Omental fat pad (tissue), 4 donors: Measurements from ENCODE around the gene COL26A1. TPM values are rescaled to one million over a fixed set of nuclear protein-coding genes. Genes with fewer than 3 reads are reported as not detected.
"Not testable (repeated sequence)": the region's sequence is repeated elsewhere in the genome, so short reads cannot be mapped to it uniquely, and the experiment has no call there.

Source experiments
- ATAC-seq: fragments of 150-250 bp; one replicate; pipeline ENCODE4 v1.9.1; 2016; ENCODE audit warnings: mild to moderate bottlenecking, moderate library complexity; ENCODE audit not compliant: low FRiP score
- DNase-seq: peaks from one replicate; pipeline ENCODE4 v3.0.0-alpha.2; 2019; ENCODE audit warnings: low spot score
- total RNA-seq, 4 donors: library from RNA; depleted of rRNA; stranded (reverse); fragments of >200 nt; gene quantifications; one replicate each; pipeline ENCODE4 v1.1.0, GENCODE V29; 2016
- TF ChIP-seq, protein P1 (sequence below), 3 donors: fragments of 450-650 bp; IDR thresholded peaks; one replicate each; pipeline ENCODE4 v1.5.1; 2016 to 2017; ENCODE audit warnings: antibody characterized with exemption in 3 of 3, mild to moderate bottlenecking in 3 of 3, moderate library complexity in 2 of 3

COL26A1 gene
- total RNA-seq, 4 donors from 2014 or later: 0.37 TPM; not detected in 3

DNA sequence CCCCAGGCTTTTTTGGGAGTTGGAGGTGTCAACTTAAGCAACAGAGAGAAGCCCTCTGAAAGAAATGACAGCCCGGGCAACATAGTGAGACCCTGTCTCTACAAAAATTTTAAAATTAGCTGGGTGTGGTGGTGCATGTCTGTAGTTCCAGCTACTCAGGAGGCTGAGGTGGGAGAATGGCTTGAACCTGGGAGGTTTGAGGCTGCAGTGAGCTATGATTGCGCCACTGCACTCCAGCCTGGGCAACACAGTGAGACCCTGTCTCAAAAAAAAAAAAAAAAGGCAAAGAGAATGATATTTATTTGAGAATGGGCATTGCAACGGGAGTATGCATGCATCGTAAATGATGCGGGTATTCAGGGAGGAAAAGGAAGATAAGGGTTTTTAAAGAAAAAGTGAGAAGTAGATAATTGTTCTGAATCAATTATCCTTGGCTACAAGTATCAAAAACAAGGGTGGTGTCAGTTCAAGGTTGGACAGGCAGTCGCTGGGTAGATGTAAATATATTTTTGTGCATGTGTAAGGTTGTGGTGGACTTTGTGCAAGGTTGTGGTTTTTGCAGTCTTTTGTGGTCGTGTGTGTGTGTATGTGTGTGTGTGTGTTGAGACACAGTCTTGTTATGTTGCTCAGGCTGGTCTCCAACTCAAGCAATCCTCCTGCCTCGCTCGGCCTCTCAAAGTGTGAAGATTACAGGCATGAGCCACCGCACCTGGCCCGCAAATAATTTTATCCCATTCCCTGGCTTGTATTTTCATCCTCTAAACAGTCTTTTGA lies 65.6 kb downstream of the COL26A1 start:
- TF ChIP-seq, protein P1, sequence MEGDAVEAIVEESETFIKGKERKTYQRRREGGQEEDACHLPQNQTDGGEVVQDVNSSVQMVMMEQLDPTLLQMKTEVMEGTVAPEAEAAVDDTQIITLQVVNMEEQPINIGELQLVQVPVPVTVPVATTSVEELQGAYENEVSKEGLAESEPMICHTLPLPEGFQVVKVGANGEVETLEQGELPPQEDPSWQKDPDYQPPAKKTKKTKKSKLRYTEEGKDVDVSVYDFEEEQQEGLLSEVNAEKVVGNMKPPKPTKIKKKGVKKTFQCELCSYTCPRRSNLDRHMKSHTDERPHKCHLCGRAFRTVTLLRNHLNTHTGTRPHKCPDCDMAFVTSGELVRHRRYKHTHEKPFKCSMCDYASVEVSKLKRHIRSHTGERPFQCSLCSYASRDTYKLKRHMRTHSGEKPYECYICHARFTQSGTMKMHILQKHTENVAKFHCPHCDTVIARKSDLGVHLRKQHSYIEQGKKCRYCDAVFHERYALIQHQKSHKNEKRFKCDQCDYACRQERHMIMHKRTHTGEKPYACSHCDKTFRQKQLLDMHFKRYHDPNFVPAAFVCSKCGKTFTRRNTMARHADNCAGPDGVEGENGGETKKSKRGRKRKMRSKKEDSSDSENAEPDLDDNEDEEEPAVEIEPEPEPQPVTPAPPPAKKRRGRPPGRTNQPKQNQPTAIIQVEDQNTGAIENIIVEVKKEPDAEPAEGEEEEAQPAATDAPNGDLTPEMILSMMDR (IDR thresholded peaks at IDR 0.05): no peak
- DNase-seq (no peak), ATAC-seq (no peak)

DNA sequence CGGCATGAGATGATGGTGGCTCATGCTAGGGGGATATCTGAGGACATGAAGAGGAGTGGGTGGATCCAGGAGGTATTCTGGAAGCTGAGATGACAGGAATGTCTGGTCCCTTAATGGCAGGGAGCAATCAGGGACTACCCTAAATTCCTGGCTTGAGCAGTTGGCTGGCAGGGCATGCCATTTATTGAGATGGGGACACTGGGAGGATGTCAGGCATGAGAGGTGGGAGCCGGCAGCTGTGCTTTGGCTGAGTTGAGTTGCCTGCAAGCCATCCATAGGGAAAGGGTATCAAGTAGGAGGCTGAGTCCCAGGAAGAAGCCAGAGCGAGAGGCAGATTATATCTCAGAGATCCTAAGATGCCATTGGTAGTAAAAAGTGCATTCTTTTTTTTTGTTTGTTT lies 69.6 kb downstream of the COL26A1 start:
- DNase-seq (no peak), ATAC-seq (no peak)
- TF ChIP-seq, protein P1 (IDR thresholded peaks at IDR 0.05): no peak

DNA sequence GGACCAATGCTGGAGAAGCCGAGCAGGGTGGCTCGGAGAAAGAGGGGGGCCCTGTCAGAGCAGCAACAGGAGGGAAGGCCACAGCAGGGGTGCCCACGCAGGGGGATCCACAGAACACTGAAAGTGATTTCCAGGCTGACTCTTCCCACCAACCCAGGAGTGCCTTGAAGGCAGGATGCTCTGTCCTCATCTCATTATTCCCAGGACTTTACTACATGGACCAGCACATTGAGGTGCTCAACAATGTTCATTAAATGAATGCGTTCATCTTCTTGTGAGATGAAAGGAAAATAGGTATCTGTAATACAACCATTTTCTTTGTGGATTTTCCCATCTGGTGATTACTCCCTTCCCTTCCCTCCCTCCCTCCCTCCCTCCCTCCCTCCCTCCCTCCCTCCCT lies 71.0 kb downstream of the COL26A1 start:
- ATAC-seq (no peak), DNase-seq (no peak)
- TF ChIP-seq, protein P1 (IDR thresholded peaks at IDR 0.05): no peak

DNA sequence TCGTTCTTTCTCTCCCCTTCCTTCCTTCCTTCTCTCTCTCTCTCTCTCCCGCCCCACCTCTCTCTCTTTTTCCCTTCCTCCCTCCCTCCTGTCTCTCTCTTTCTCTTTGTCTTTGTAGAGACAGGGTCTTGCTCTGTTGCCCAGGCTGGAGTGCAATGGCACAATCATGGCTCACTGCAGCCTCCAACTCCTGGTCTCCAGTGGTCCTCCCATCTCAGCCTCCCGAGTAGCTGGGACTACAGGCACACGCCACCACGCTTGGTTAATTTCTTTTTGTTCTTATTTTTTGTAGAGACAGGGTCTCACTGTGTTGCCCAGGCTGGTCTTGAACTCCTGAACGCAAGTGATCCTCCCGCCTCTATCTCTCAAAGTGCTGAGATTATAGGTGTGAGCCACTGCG lies 71.5 kb downstream of the COL26A1 start:
- not testable (repeated sequence) for DNase-seq, ATAC-seq

DNA sequence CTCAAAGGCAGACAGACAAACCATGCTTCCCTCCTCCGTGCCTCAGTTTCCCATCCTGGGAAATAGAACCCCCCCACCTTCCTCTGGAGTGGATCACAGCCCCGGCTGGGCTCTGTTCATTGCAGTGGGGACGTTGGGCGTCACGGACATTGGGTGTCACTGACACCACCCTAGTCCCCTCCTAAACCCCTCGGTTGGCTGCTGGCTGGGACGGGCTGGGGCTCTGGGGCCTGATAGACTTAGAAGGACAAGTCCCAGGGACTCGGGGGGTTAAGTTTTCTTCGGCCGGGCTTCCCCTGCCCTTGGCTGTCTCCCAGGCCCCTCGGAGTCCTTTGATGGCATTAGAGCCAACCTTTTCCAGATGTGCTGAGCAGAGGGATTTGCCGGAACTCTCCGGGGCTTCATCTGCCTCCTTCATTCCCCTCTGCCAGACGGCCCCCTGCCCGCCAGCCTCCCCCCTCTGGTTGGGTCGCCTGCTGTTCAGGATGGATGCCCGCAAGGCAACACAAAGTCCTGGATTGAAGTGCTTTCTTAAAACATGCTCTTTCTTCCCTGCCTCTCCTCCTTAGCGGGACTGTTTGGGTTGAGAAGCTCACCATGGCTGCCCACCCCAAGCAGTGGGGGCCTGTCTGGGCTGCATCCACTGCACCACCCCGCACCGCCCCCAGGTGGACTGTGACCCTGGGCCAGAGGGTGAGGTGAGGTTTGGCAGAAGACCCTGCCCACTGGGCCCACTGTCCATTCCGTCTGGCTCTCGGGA lies 73.0 kb downstream of the COL26A1 start:
- no peak for ATAC-seq
- no peak for DNase-seq
- TF ChIP-seq, protein P1 (IDR thresholded peaks at IDR 0.05): no peak

DNA sequence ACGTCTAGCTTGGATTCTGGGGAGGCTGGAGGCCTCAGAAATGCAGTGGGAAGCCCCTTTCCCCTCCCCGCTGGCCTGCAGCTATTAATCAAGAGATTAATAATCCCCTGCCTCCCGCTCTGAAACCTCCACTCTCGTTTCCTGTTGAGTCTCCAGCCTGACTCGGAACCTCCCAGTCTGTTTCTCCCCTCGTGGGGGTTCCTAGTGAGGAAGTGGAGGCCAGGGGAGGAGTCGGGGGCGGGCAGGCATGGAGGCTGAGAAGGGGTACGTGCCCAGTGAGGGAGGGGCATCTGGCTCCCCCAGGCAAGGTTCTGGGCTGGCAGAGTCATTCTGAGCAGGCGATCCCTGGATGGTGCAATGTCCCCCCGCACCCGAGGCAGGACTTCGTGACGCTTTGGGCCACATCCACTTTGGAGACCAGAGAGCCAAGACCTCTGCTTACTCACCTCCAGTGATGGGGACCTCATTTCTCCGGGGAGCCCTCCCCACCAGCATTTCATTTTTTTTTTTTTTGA lies 73.6 kb downstream of the COL26A1 start:
- no peak for ATAC-seq
- TF ChIP-seq, protein P1 (IDR thresholded peaks at IDR 0.05): no peak

DNA sequence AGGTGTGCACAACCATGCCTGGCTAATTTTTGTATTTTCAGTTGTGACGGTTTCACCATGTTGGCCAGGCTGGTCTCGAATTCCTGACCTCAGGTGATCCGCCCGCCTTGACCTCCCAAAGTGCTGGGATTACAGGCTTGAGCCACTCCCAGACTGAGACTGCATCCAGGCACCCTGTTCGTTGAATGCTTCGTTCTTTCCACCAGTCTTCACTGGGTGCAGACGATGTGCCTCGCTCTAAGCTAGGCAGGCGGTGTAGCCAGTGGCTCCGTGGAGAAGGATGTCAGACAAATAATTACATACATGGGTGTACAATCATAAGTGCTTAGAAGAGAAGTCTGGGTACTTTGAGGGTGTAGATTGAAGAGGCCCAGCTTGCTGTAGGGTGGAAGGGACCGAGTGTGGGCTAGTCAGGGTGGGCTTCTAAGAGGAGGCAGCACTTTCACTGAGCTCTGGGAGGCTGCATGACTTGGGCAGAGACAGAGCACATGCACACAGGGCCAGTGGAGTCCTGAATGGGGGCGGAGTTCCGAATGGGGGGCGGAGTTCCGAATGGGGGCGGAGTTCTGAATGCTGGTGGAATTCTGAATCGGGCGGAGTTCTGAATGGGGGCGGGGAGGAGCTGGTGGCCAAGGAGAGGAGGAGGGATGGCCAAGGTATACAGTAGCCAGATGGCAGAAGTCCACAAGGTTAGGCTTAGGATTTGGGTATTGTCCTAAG lies 74.3 kb downstream of the COL26A1 start:
- TF ChIP-seq, protein P1 (IDR thresholded peaks at IDR 0.05): no peak
- ATAC-seq (no peak), DNase-seq (no peak)

More for the DNA sequence above, 73.6 kb downstream of the COL26A1 start:
- no peak for DNase-seq
